AG09309 (cell line): ENCODE data around the gene CHRDL1.
"Not testable (repeated sequence)": the region's sequence is repeated elsewhere in the genome, so short reads cannot be mapped to it uniquely, and the experiment has no call there.

ENCODE experiments used
- DNase-seq: peaks from one replicate; pipeline ENCODE4 v3.0.0-alpha.2; 2010; ENCODE audit warnings: low read depth
- H3K4me3 ChIP-seq: 2 replicates; pipeline ENCODE4 v1.5.1; 2011; ENCODE audit warnings: mild to moderate bottlenecking, low read depth, low read length, moderate library complexity; ENCODE audit not compliant: control insufficient read depth
- CTCF ChIP-seq: IDR thresholded peaks from 2 replicates; pipeline ENCODE4 v1.5.1; 2011; ENCODE audit warnings: mild to moderate bottlenecking, low read depth, low read length, inconsistent platforms; ENCODE audit not compliant: insufficient read depth, control insufficient read depth; ENCODE audit errors: missing control alignments

The CHRDL1 gene

GRCh38 chrX:110675886-110676285 is 119.7 kb downstream of the CHRDL1 start:
- no peak overlapping the region for H3K4me3 ChIP-seq
- TF ChIP-seq CTCF = no peak
- DNase-seq = no peak

- no peak overlapping the region for H3K4me3 ChIP-seq
- no peak for DNase-seq
- TF ChIP-seq CTCF = no peak
Observed at GRCh38 chrX:110671068-110671803, 124.4 kb downstream of the CHRDL1 start.

GRCh38 chrX:110669572-110669971 is 126.0 kb downstream of the CHRDL1 start:
- DNase-seq = no peak

GRCh38 chrX:110667706-110668105 is 127.9 kb downstream of the CHRDL1 start:
- TF ChIP-seq CTCF = no peak
- DNase-seq = no peak
- no peak overlapping the region for H3K4me3 ChIP-seq

More at GRCh38 chrX:110669572-110669971, 126.0 kb downstream of the CHRDL1 start:
- H3K4me3 ChIP-seq = no peak overlapping the region
- no peak for TF ChIP-seq CTCF

GRCh38 chrX:110665223-110666002 is 130.2 kb downstream of the CHRDL1 start:
- peak; percentile 3 for DNase-seq
- peak; percentile 79 for TF ChIP-seq CTCF
- no peak overlapping the region for H3K4me3 ChIP-seq

- H3K4me3 ChIP-seq = no peak overlapping the region
- TF ChIP-seq CTCF = no peak
- no peak for DNase-seq
Observed at GRCh38 chrX:110657073-110657472, 138.5 kb downstream of the CHRDL1 start.

GRCh38 chrX:110654280-110654679 is 141.3 kb downstream of the CHRDL1 start:
- not testable (repeated sequence) for DNase-seq, H3K4me3 ChIP-seq
